HTR-8/SVneo (cell line): ENCODE measurements around the gene FBXO45.
"Not testable (repeated sequence)": the region's sequence is repeated elsewhere in the genome, so short reads cannot be mapped to it uniquely, and the experiment has no call there.

Experiments used
- DNase-seq: peaks from one replicate; pipeline ENCODE4 v3.0.0; 2011; ENCODE audit warnings: low spot score, mixed read lengths; ENCODE audit not compliant: insufficient read length
- FAIRE-seq: peaks from 2 replicates; lab custom pipeline; 2011; peaks lifted over from hg19 to GRCh38; lab: Jason Lieb, UNC

FBXO45 gene

GRCh38 chr3:196568246-196569002 is at the start of gene FBXO45, which contains the start of gene WDR53:
Gene FBXO45, plus strand, starts transcription at chr3:196568660. Its CDS starts 325 bp downstream, at chr3:196568985.
Gene WDR53, minus strand, starts transcription at chr3:196568554. Its CDS starts 7,079 bp downstream, at chr3:196561475.
- FAIRE-seq, result no peak
- DNase-seq, result peak; percentile 95

GRCh38 chr3:196518966-196519717 is 49.3 kb upstream of the FBXO45 start:
- DNase-seq, result no peak
- FAIRE-seq, result no peak

GRCh38 chr3:196519718-196520082 is 48.8 kb upstream of the FBXO45 start:
- no peak for DNase-seq
- FAIRE-seq, result no peak

- FAIRE-seq, DNase-seq: not testable (repeated sequence)
Observed at GRCh38 chr3:196521291-196521690, 47.2 kb upstream of the FBXO45 start.

- DNase-seq (no peak), FAIRE-seq (no peak)
Observed at GRCh38 chr3:196523841-196524240, 44.6 kb upstream of the FBXO45 start.

- FAIRE-seq, result no peak
- no peak for DNase-seq
Observed at GRCh38 chr3:196524527-196524926, 43.9 kb upstream of the FBXO45 start.

- no peak for FAIRE-seq
Observed at GRCh38 chr3:196525141-196525540, 43.3 kb upstream of the FBXO45 start.

GRCh38 chr3:196528639-196529233 is 39.7 kb upstream of the FBXO45 start:
- peak; percentile 69 for DNase-seq
- FAIRE-seq, result no peak

More at GRCh38 chr3:196525141-196525540, 43.3 kb upstream of the FBXO45 start:
- DNase-seq, result no peak

- FAIRE-seq (no peak), DNase-seq (no peak)
Observed at GRCh38 chr3:196531418-196531817, 37.0 kb upstream of the FBXO45 start.

- DNase-seq (no peak), FAIRE-seq (no peak)
Observed at GRCh38 chr3:196533260-196533681, 35.2 kb upstream of the FBXO45 start.

GRCh38 chr3:196537319-196537984 is 31.0 kb upstream of the FBXO45 start:
- DNase-seq (peak; percentile 14), FAIRE-seq (no peak)

GRCh38 chr3:196541684-196542445 is 26.6 kb upstream of the FBXO45 start:
- FAIRE-seq (no peak), DNase-seq (no peak)

- DNase-seq, result no peak
- FAIRE-seq, result no peak
Observed at GRCh38 chr3:196544491-196544992, 23.9 kb upstream of the FBXO45 start.

- FAIRE-seq, result no peak
- DNase-seq, result no peak
Observed at GRCh38 chr3:196546537-196546936, 21.9 kb upstream of the FBXO45 start.

GRCh38 chr3:196547067-196547466 is 21.4 kb upstream of the FBXO45 start:
- FAIRE-seq (no peak), DNase-seq (no peak)

GRCh38 chr3:196549312-196549711 is 19.1 kb upstream of the FBXO45 start:
- not testable (repeated sequence) for DNase-seq, FAIRE-seq

GRCh38 chr3:196550172-196550571 is 18.3 kb upstream of the FBXO45 start:
- DNase-seq, FAIRE-seq: not testable (repeated sequence)

GRCh38 chr3:196552253-196552652 is 16.2 kb upstream of the FBXO45 start:
- no peak for DNase-seq
- FAIRE-seq, result no peak

- no peak for DNase-seq
- no peak for FAIRE-seq
Observed at GRCh38 chr3:196553551-196553950, 14.9 kb upstream of the FBXO45 start.
